ENCODE data around the gene PPP1R37.

Gene PPP1R37

GRCh38 chr19:45095496-45096413 is 2.8 kb downstream of the PPP1R37 start:
- H3K9me3 Mint-ChIP-seq, result no peaks in the 10 kb centered on the region
- TF ChIP-seq, protein P1, sequence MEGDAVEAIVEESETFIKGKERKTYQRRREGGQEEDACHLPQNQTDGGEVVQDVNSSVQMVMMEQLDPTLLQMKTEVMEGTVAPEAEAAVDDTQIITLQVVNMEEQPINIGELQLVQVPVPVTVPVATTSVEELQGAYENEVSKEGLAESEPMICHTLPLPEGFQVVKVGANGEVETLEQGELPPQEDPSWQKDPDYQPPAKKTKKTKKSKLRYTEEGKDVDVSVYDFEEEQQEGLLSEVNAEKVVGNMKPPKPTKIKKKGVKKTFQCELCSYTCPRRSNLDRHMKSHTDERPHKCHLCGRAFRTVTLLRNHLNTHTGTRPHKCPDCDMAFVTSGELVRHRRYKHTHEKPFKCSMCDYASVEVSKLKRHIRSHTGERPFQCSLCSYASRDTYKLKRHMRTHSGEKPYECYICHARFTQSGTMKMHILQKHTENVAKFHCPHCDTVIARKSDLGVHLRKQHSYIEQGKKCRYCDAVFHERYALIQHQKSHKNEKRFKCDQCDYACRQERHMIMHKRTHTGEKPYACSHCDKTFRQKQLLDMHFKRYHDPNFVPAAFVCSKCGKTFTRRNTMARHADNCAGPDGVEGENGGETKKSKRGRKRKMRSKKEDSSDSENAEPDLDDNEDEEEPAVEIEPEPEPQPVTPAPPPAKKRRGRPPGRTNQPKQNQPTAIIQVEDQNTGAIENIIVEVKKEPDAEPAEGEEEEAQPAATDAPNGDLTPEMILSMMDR (IDR thresholded peaks at IDR 0.05; ENCODE audit: unreplicated experiment in 3 of 3), result no peak
- H3K27ac Mint-ChIP-seq, result peak overlapping the region in 1 of 3 experiments; percentile 32
- no peaks in the 10 kb centered on the region for H3K27me3 Mint-ChIP-seq (ENCODE audit: low read depth)
- H3K4me3 Mint-ChIP-seq, result peak overlapping the region; percentile 43 to 95 (median 51)
- peaks cover 17% of the 10 kb centered on the region for H3K36me3 Mint-ChIP-seq (ENCODE audit: low read depth)
- H3K4me1 Mint-ChIP-seq, result peaks cover 75% of the 10 kb centered on the region

DNA sequence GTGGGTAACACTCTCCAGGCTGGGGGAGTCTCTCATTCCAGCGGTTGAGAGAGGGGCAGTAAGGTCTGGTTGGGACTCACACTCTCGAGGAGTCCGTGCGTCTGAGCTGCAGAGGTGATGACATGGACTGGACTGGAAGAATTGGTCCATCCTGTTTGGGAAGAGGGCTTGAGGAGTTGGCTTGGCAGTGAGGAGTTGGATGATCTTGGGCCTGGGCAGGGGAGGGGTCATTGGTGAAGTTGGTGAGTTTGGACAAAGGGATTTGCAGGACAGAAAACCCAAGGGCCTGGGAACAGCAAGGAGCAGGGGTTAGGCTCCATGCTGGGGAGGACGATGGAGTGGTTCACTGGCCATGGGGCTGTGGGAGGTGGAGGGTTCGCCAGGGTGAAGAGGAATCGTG is 3.7 kb downstream of the PPP1R37 start:
- H3K27ac Mint-ChIP-seq, result peak overlapping the region in 2 of 3 experiments; percentile 32 to 51
- H3K9me3 Mint-ChIP-seq, result no peaks in the 10 kb centered on the region
- H3K4me1 Mint-ChIP-seq, result peaks cover 78% of the 10 kb centered on the region
- H3K36me3 Mint-ChIP-seq (ENCODE audit: low read depth), result peaks cover 10% of the 10 kb centered on the region
- H3K27me3 Mint-ChIP-seq (ENCODE audit: low read depth), result no peaks in the 10 kb centered on the region
- peak overlapping the region; percentile 43 to 51 (median 47) for H3K4me3 Mint-ChIP-seq
- TF ChIP-seq, protein P1 (IDR thresholded peaks at IDR 0.05; ENCODE audit: unreplicated experiment in 3 of 3), result no peak

GRCh38 chr19:45097450-45097775 is 4.4 kb downstream of the PPP1R37 start:
- H3K4me3 Mint-ChIP-seq, result peak overlapping the region; percentile 63 to 77 (median 67)
- H3K27me3 Mint-ChIP-seq (ENCODE audit: low read depth), result no peaks in the 10 kb centered on the region
- peaks cover 83% of the 10 kb centered on the region for H3K4me1 Mint-ChIP-seq
- peaks cover 10% of the 10 kb centered on the region for H3K36me3 Mint-ChIP-seq (ENCODE audit: low read depth)
- peak overlapping the region in 2 of 3 experiments; percentile 67 to 73 for H3K27ac Mint-ChIP-seq
- H3K9me3 Mint-ChIP-seq, result no peaks in the 10 kb centered on the region
- TF ChIP-seq, protein P1 (IDR thresholded peaks at IDR 0.05; ENCODE audit: unreplicated experiment in 3 of 3), result no peak

DNA sequence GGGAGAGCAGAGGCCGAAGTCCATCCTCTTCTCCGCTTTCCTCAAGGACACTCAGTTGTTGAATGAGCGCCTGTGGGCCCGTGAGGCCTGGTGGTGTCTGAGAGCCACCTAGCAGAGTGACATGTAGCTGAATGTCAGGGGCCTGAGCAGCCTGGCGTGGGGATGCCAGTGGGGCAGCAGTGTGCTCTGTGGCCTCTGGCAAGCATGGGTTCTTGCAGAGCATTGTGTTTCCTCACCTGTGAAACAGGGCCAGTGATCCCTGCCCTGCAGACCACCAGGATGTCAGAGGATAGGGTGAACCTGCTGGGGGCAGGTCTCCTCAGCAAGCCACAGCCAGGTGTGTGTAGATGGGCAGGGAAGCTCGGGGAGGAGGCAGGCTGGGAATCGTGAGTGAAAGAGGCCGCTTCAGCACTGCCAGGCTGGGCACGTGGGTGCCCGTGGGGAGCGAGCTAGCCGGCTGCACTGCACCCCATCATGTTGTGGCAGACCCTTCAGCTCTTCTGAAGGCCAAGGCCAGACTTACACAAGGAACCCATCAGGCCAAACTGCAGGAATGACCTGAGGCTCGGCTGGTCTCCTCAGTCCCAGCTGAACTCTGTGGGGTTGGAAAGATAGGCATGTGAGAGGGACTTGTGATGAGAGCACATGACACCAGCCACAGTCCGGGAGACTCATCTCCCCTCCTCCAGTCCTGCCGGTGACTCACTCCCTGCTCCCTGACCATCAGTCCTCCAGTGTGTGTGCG is 5.0 kb downstream of the PPP1R37 start:
- H3K4me3 Mint-ChIP-seq, result peak overlapping the region; percentile 63 to 77 (median 67)
- peaks cover 85% of the 10 kb centered on the region for H3K4me1 Mint-ChIP-seq
- peak overlapping the region; percentile 67 to 73 (median 67) for H3K27ac Mint-ChIP-seq

GRCh38 chr19:45098521-45099466 is 5.8 kb downstream of the PPP1R37 start:
- no peaks in the 10 kb centered on the region for H3K27me3 Mint-ChIP-seq (ENCODE audit: low read depth)
- H3K4me1 Mint-ChIP-seq, result peaks cover 89% of the 10 kb centered on the region
- TF ChIP-seq, protein P1 (IDR thresholded peaks at IDR 0.05; ENCODE audit: unreplicated experiment in 3 of 3), result no peak
- peaks cover 10% of the 10 kb centered on the region for H3K36me3 Mint-ChIP-seq (ENCODE audit: low read depth)
- H3K4me3 Mint-ChIP-seq, result peak overlapping the region; percentile 45 to 64 (median 54)
- no peaks in the 10 kb centered on the region for H3K9me3 Mint-ChIP-seq
- H3K27ac Mint-ChIP-seq, result peak overlapping the region; percentile 46 to 73 (median 67)

More for the DNA sequence above, 5.0 kb downstream of the PPP1R37 start:
- H3K36me3 Mint-ChIP-seq (ENCODE audit: low read depth), result peaks cover 10% of the 10 kb centered on the region
- H3K27me3 Mint-ChIP-seq (ENCODE audit: low read depth), result no peaks in the 10 kb centered on the region
- no peaks in the 10 kb centered on the region for H3K9me3 Mint-ChIP-seq
- TF ChIP-seq, protein P1 (IDR thresholded peaks at IDR 0.05; ENCODE audit: unreplicated experiment in 3 of 3), result no peak
